IMR-90 (cell line): ENCODE measurements around the gene RMDN3. TPM values are rescaled to one million over a fixed set of nuclear protein-coding genes. Genes with fewer than 3 reads are reported as not detected.

Experiments used
- ATAC-seq: fragments of 200-7000 bp; cut with Tn5 transposase; 2 replicates; pipeline ENCODE4 v1.9.1; 2020; ENCODE audit warnings: low read depth, mild to moderate bottlenecking, moderate library complexity
- BruUV-seq: library from RNA; stranded (reverse); fragments of 400-500 nt; replicated peaks from 2 replicates; lab custom pipeline; 2021; lab: Mats Ljungman, UMichigan
- CTCF ChIA-PET: fragments of 300-600 bp; formaldehyde crosslinking; extraction: SDS; loops from one replicate; lab custom pipeline; 2021; ENCODE audit warnings: antibody characterized with exemption; lab: Yijun Ruan, JAX
- POLR2A ChIA-PET: fragments of 300-600 bp; sonication (Branson Sonifier 250); formaldehyde crosslinking; loops from one replicate; lab custom pipeline; 2022; ENCODE audit warnings: antibody characterized with exemption; ENCODE audit not compliant: unreplicated experiment; lab: Charles Lee
- DNase-seq: peaks from one replicate; pipeline ENCODE4 v3.0.0; 2013
- H2AFZ ChIP-seq: replicated peaks from 2 replicates; pipeline ENCODE3; 2013; ENCODE audit warnings: low read length, mild to moderate bottlenecking; ENCODE audit not compliant: poor library complexity
- H2AK5ac ChIP-seq: 2 replicates; pipeline ENCODE4 v1.6.1; 2013; ENCODE audit warnings: low read depth, low read length, inconsistent platforms
- H2AK9ac ChIP-seq: replicated peaks from 2 replicates; pipeline ENCODE3; 2013; ENCODE audit warnings: mild to moderate bottlenecking, low read depth, low read length, moderate library complexity; ENCODE audit not compliant: poor library complexity
- H2BK120ac ChIP-seq: 2 replicates; pipeline ENCODE4 v1.6.1; 2013; ENCODE audit warnings: low read depth, low read length, inconsistent platforms
- H2BK15ac ChIP-seq: 3 replicates; pipeline ENCODE4 v1.6.1; 2013; ENCODE audit warnings: low read depth, low read length, inconsistent platforms
- H2BK20ac ChIP-seq: 2 replicates; pipeline ENCODE4 v1.6.1; 2013; ENCODE audit warnings: low read depth, mild to moderate bottlenecking, inconsistent platforms, low read length, moderate library complexity
- H2BK5ac ChIP-seq: 2 replicates; pipeline ENCODE4 v1.6.1; 2013; ENCODE audit warnings: mild to moderate bottlenecking, low read depth, low read length, inconsistent platforms; ENCODE audit not compliant: poor library complexity, severe bottlenecking
- H3K14ac ChIP-seq: replicated peaks from 2 replicates; pipeline ENCODE4 v1.6.1; 2013; ENCODE audit warnings: low read depth, low read length, inconsistent platforms
- H3K18ac ChIP-seq: 2 replicates; pipeline ENCODE4 v1.6.1; 2013; ENCODE audit warnings: low read depth, low read length, control low read depth
- H3K23ac ChIP-seq: 2 replicates; pipeline ENCODE4 v1.6.1; 2013; ENCODE audit warnings: low read depth, low read length, inconsistent platforms
- H3K27ac ChIP-seq: 2 replicates; pipeline ENCODE4 v1.5.1; 2013; ENCODE audit warnings: mild to moderate bottlenecking, control low read depth, low read length; ENCODE audit not compliant: insufficient read depth
- H3K27me3 ChIP-seq: 2 replicates; pipeline ENCODE4 v1.6.1; 2013; ENCODE audit warnings: low read length; ENCODE audit not compliant: control insufficient read depth, insufficient read depth
- H3K36me3 ChIP-seq: 2 replicates; pipeline ENCODE4 v1.6.1; 2013; ENCODE audit warnings: low read length, mixed read lengths; ENCODE audit not compliant: control insufficient read depth, insufficient read depth
- H3K4ac ChIP-seq: 2 replicates; pipeline ENCODE4 v1.6.1; 2013; ENCODE audit warnings: low read depth, low read length, inconsistent platforms
- H3K4me1 ChIP-seq: 2 replicates; pipeline ENCODE4 v1.6.1; 2013; ENCODE audit warnings: low read length, mixed read lengths; ENCODE audit not compliant: control insufficient read depth, insufficient read depth
- H3K4me2 ChIP-seq: 2 replicates; pipeline ENCODE4 v1.6.1; 2013; ENCODE audit warnings: low read depth, mild to moderate bottlenecking, control low read depth, low read length, moderate library complexity
- H3K4me3 ChIP-seq: 2 replicates; pipeline ENCODE4 v1.5.1; 2013; ENCODE audit warnings: low read depth, mild to moderate bottlenecking, control low read depth, low read length, moderate library complexity; ENCODE audit not compliant: insufficient read depth
- H3K56ac ChIP-seq: 2 replicates; pipeline ENCODE4 v1.6.1; 2013; ENCODE audit warnings: low read length, inconsistent platforms; ENCODE audit not compliant: insufficient read depth; ENCODE audit errors: extremely low read depth
- H3K79me1 ChIP-seq, 2 experiments: 2 replicates each; pipeline ENCODE4 v1.6.1; 2013; ENCODE audit warnings: low read length in 2 of 2, inconsistent platforms in 1 of 2, low read depth in 1 of 2
- H3K9ac ChIP-seq: 2 replicates; pipeline ENCODE4 v1.6.1; 2013; ENCODE audit warnings: low read depth, low read length, control low read depth
- H3K9me1 ChIP-seq: 2 replicates; pipeline ENCODE4 v1.6.1; 2013; ENCODE audit warnings: low read length, inconsistent platforms; ENCODE audit not compliant: insufficient read depth
- H3K9me3 ChIP-seq: 2 replicates; pipeline ENCODE4 v1.6.1; 2013; ENCODE audit warnings: low read length; ENCODE audit not compliant: control insufficient read depth, insufficient read depth
- H4K20me1 ChIP-seq: 2 replicates; pipeline ENCODE4 v1.6.1; 2013; ENCODE audit warnings: low read length, inconsistent platforms; ENCODE audit not compliant: insufficient read depth
- H4K5ac ChIP-seq: 2 replicates; pipeline ENCODE4 v1.6.1; 2013; ENCODE audit warnings: mild to moderate bottlenecking, low read depth, low read length, control low read depth
- H4K8ac ChIP-seq, 2 experiments: 2 replicates each; pipeline ENCODE4 v1.6.1; 2013; ENCODE audit warnings: low read depth in 2 of 2, low read length in 2 of 2, control low read depth in 1 of 2, inconsistent platforms in 1 of 2
- H4K91ac ChIP-seq: 2 replicates; pipeline ENCODE4 v1.6.1; 2013; ENCODE audit warnings: low read depth, low read length, inconsistent platforms; ENCODE audit not compliant: insufficient read depth
- CEBPB ChIP-seq: IDR thresholded peaks from 2 replicates; pipeline ENCODE4 v1.6.1; 2012; ENCODE audit warnings: low read depth, low read length, improper control_type of control experiment
- NFE2L2 ChIP-seq: fragments of 150-350 bp; IDR thresholded peaks from 2 replicates; pipeline ENCODE4 v1.6.1; 2016; ENCODE audit warnings: low read depth, mild to moderate bottlenecking, low read length
- RAD21 ChIP-seq: IDR thresholded peaks from 2 replicates; pipeline ENCODE4 v1.6.1; 2012; ENCODE audit warnings: low read length, improper control_type of control experiment
- RCOR1 ChIP-seq: IDR thresholded peaks from 2 replicates; pipeline ENCODE4 v1.6.1; 2012; ENCODE audit warnings: mild to moderate bottlenecking, low read length, improper control_type of control experiment; ENCODE audit not compliant: insufficient replicate concordance
- RFX5 ChIP-seq: IDR thresholded peaks from 2 replicates; pipeline ENCODE4 v1.8.0; 2012; ENCODE audit warnings: low read depth, mild to moderate bottlenecking, low read length, moderate library complexity
- USF2 ChIP-seq: fragments of 150-350 bp; IDR thresholded peaks from 2 replicates; pipeline ENCODE4 v1.6.1; 2017; ENCODE audit warnings: mild to moderate bottlenecking, antibody characterized with exemption, low read length, low read depth
- WGBS, 2 experiments: methylation state at CpG; one replicate each; pipeline versions ENCODE4 v1.1.5 to v1.1.7; 2013; ENCODE audit warnings: missing lambda C conversion rate in 2 of 2; ENCODE audit not compliant: insufficient read length in 1 of 2; ENCODE audit errors: extremely low coverage in 2 of 2; 5-methylcytosine and 5-hydroxymethylcytosine counted together
- dilution Hi-C: fragments of 300-500 bp; cut with HindIII; formaldehyde crosslinking; loops from one replicate; pipeline ENCODE4 v1.14.3; 2018; ENCODE audit warnings: low sequenced_read_pairs; ENCODE audit not compliant: unreplicated experiment
- in situ Hi-C: fragments of 300-500 bp; cut with MboI; formaldehyde crosslinking; loops from 3 replicates; pipeline ENCODE4 v1.14.3; 2019; ENCODE audit warnings: low sequenced_read_pairs, inconsistent platforms, mixed read lengths
- intact Hi-C: fragments of 100-400 bp; cut with micrococcal nuclease; formaldehyde crosslinking; loops from 2 replicates; pipeline ENCODE4 v1.10.0; 2022
- polyA plus RNA-seq, 3 experiments: library from polyadenylated mRNA; depleted of rRNA; stranded (reverse); fragments of >200 nt; gene quantifications; 2 replicates each; pipeline ENCODE4 v1.2.3, GENCODE V29; 2012; ENCODE audit warnings: low replicate concordance in 1 of 3
- total RNA-seq: library from RNA; depleted of rRNA; stranded (reverse); fragments of >200 nt; gene quantifications from 2 replicates; pipeline ENCODE4 v1.2.3, GENCODE V29; 2012

Gene RMDN3
- total and polyA plus RNA-seq, 2 of the 4 experiments (the other 2 are of a cell fraction): 14.7 to 25.7 TPM

GRCh38 chr15:40771242-40771641 is 16.2 kb upstream of the RMDN3 start:
- in situ Hi-C loops: no loop called here
- 83% methylated on average over 1 of the region's 5 CpGs; no CpG with 5 or more reads in 1 of the 2 experiments for WGBS, 2 experiments
- intact Hi-C loops: no loop called here

More at GRCh38 chr15:40771242-40771641, 16.2 kb upstream of the RMDN3 start:
- Histone ChIP-seq H3K9me1 (peaks cover 4% of the 10 kb centered on the region; the same call in 1 of the 2 replicates), H3K27ac (no peak overlapping the region), H3K18ac (no peak overlapping the region), H2BK15ac (no peak overlapping the region), H3K36me3 (peaks cover 48% of the 10 kb centered on the region), H4K5ac (no peak overlapping the region), H3K79me1 (no peaks in the 10 kb centered on the region; a peak in 1 of 4 replicates), H4K8ac (no peak overlapping the region), H2AFZ (no peak overlapping the region), H2BK120ac (no peak overlapping the region), H3K9me3 (no peaks in the 10 kb centered on the region), H2BK20ac (no peak overlapping the region), H4K91ac (no peak overlapping the region), H3K4me1 (peaks cover 5% of the 10 kb centered on the region), H2AK9ac (no peak overlapping the region), H3K4ac (no peak overlapping the region), H3K4me2 (no peak overlapping the region), H2AK5ac (no peak overlapping the region), H3K23ac (no peak overlapping the region), H3K9ac (no peak overlapping the region), H4K20me1 (no peaks in the 10 kb centered on the region), H3K56ac (no peak overlapping the region), H2BK5ac (no peak overlapping the region), H3K27me3 (no peaks in the 10 kb centered on the region), H3K14ac (no peak overlapping the region), H3K4me3 (no peak overlapping the region)
- TF ChIP-seq RAD21 (no peak), CEBPB (no peak), RCOR1 (no peak), NFE2L2 (no peak), RFX5 (no peak), USF2 (no peak)
- DNase-seq (no peak), ATAC-seq (no peak)
- dilution Hi-C loops: no loop called here
- ChIA-PET CTCF (no interaction called here), POLR2A (no interaction called here)
- no TSS peak for BruUV-seq
